Esophagus muscularis mucosa (tissue), 4 donors: ENCODE measurements around the gene ME3. TPM values are rescaled to one million over a fixed set of nuclear protein-coding genes. Genes with fewer than 3 reads are reported as not detected.
"Not testable (repeated sequence)": the region's sequence is repeated elsewhere in the genome, so short reads cannot be mapped to it uniquely, and the experiment has no call there.

ENCODE experiments used
- DNase-seq: peaks from one replicate; pipeline ENCODE4 v3.0.0-alpha.2; 2017; ENCODE audit errors: extremely low spot score
- H3K27ac ChIP-seq, 4 donors: fragments of 200-600 bp; sonication (generic); replicated peaks in 1 of 4; 1 replicate in 3 of 4; 2 replicates in 1 of 4; pipeline ENCODE4 v1.5.1; 2016 to 2019; ENCODE audit warnings: mild to moderate bottlenecking in 1 of 4
- H3K27me3 ChIP-seq, 4 donors: fragments of 200-600 bp; sonication (generic); one replicate each; pipeline versions ENCODE4 v1.5.1 to v1.6.0; 2016 to 2019
- H3K36me3 ChIP-seq, 4 donors: fragments of 200-600 bp; sonication (generic); one replicate each; pipeline ENCODE4 v1.5.1; 2016 to 2019
- H3K4me1 ChIP-seq, 4 donors: fragments of 200-600 bp; sonication (generic); one replicate each; pipeline ENCODE4 v1.5.1; 2016 to 2019
- H3K4me3 ChIP-seq, 4 donors: fragments of 200-600 bp; sonication (generic); 1 replicate in 2 of 4; 2 replicates in 2 of 4; pipeline ENCODE4 v1.5.1; 2016 to 2019; ENCODE audit warnings: mild to moderate bottlenecking in 4 of 4, moderate library complexity in 1 of 4
- H3K9me3 ChIP-seq, 4 donors: fragments of 200-600 bp; sonication (generic); 1 replicate in 3 of 4; 2 replicates in 1 of 4; pipeline ENCODE4 v1.5.1; 2016 to 2019
- CTCF ChIP-seq, 3 experiments: fragments of 200-600 bp in 2 of 3; fragments of 450-650 bp in 1 of 3; sonication (generic) in 2 of 3; IDR thresholded peaks; one replicate each; pipeline ENCODE4 v1.5.1; 2017 to 2019; ENCODE audit warnings: antibody characterized with exemption in 3 of 3, mild to moderate bottlenecking in 2 of 3, moderate library complexity in 1 of 3
- EP300 ChIP-seq: sonication (generic); formaldehyde crosslinking; IDR thresholded peaks from one replicate; pipeline ENCODE4 v1.6.1; 2017; ENCODE audit warnings: antibody characterized with exemption
- POLR2A ChIP-seq: fragments of 450-650 bp; IDR thresholded peaks from one replicate; pipeline ENCODE4 v1.6.1; 2017; ENCODE audit warnings: antibody characterized with exemption, moderate library complexity, mild to moderate bottlenecking, low read depth
- POLR2AphosphoS5 ChIP-seq, 2 donors: sonication (generic); formaldehyde crosslinking; IDR thresholded peaks; one replicate each; pipeline ENCODE4 v1.6.1; 2017; ENCODE audit warnings: antibody characterized with exemption in 2 of 2
- WGBS: methylation state at CpG from one replicate; pipeline ENCODE4 v1.1.5; 2018; 5-methylcytosine and 5-hydroxymethylcytosine counted together
- intact Hi-C: fragments of 100-400 bp; cut with DNase I; formaldehyde crosslinking; loops from one replicate; pipeline ENCODE4 v1.15.1; 2023
- total RNA-seq, 4 donors: library from RNA; depleted of rRNA; stranded (reverse); fragments of >200 nt; gene quantifications; one replicate each; pipeline versions ENCODE4 v1.1.0 to v1.2.1, GENCODE V29; 2016

Gene ME3
- total RNA-seq, 4 donors from 2014 or later = 20.4 to 50.1 (median 26.2) TPM

- H3K4me3 ChIP-seq = no peak overlapping the region
- intact Hi-C loops = no loop called here
- H3K27me3 ChIP-seq = no peaks in the 10 kb centered on the region
- DNase-seq = no peak
- H3K4me1 ChIP-seq = no peaks in the 10 kb centered on the region
- TF ChIP-seq CTCF (IDR thresholded peaks at IDR 0.05) (no peak), POLR2A (no peak), POLR2AphosphoS5 (IDR thresholded peaks at IDR 0.05) (no peak), EP300 (no peak)
- no peaks in the 10 kb centered on the region for H3K9me3 ChIP-seq
- no peak overlapping the region for H3K27ac ChIP-seq
- H3K36me3 ChIP-seq = peaks cover 0 to 23% (median 1%) of the 10 kb centered on the region in 4 donors
- WGBS = 90% methylated on average over 2 of the region's 2 CpGs
These were observed 236.7 kb downstream of the ME3 start for GRCh38 chr11:86435711-86436110.

GRCh38 chr11:86433361-86434095, 238.9 kb downstream of the ME3 start:
- H3K4me1 ChIP-seq, H3K27ac ChIP-seq, H3K9me3 ChIP-seq, H3K27me3 ChIP-seq, H3K4me3 ChIP-seq, DNase-seq, intact Hi-C loops: not testable (repeated sequence)
- peaks cover 0 to 18% (median 1%) of the 10 kb centered on the region in 4 donors for H3K36me3 ChIP-seq
- WGBS = 95% methylated on average over 33 of the region's 38 CpGs

GRCh38 chr11:86431258-86431657, 241.2 kb downstream of the ME3 start:
- H3K9me3 ChIP-seq = peaks cover 0 to 14% (median 2%) of the 10 kb centered on the region in 4 donors
- intact Hi-C loops = no loop called here
- H3K4me3 ChIP-seq = no peak overlapping the region
- WGBS = 89% methylated on average over 36 of the region's 37 CpGs
- H3K36me3 ChIP-seq = peaks cover 0 to 18% (median 1%) of the 10 kb centered on the region in 4 donors
- no peaks in the 10 kb centered on the region for H3K4me1 ChIP-seq
- no peak for TF ChIP-seq CTCF (IDR thresholded peaks at IDR 0.05)
- TF ChIP-seq EP300 = no peak
- no peaks in the 10 kb centered on the region for H3K27me3 ChIP-seq
- H3K27ac ChIP-seq = no peak overlapping the region
- DNase-seq = no peak

GRCh38 chr11:86427441-86427840, 245.0 kb downstream of the ME3 start:
- peaks cover 0 to 3% (median 0%) of the 10 kb centered on the region in 4 donors for H3K36me3 ChIP-seq
- H3K27me3 ChIP-seq = no peaks in the 10 kb centered on the region
- peaks cover 0 to 18% (median 2%) of the 10 kb centered on the region in 4 donors for H3K9me3 ChIP-seq
- H3K4me1 ChIP-seq = no peaks in the 10 kb centered on the region
- intact Hi-C loops = no loop called here
- H3K27ac ChIP-seq = no peak overlapping the region
- DNase-seq = no peak
- H3K4me3 ChIP-seq = no peak overlapping the region
- TF ChIP-seq CTCF (IDR thresholded peaks at IDR 0.05) (no peak), POLR2A (no peak), POLR2AphosphoS5 (IDR thresholded peaks at IDR 0.05) (no peak), EP300 (no peak)

- DNase-seq, H3K4me1 ChIP-seq, intact Hi-C loops, H3K4me3 ChIP-seq, H3K27me3 ChIP-seq, H3K27ac ChIP-seq, H3K36me3 ChIP-seq: not testable (repeated sequence)
- peaks cover 0 to 18% (median 2%) of the 10 kb centered on the region in 4 donors for H3K9me3 ChIP-seq
- WGBS = 64% methylated on average over 4 of the region's 4 CpGs
These were observed 248.9 kb downstream of the ME3 start for GRCh38 chr11:86423488-86423887.

GRCh38 chr11:86422371-86422770, 250.0 kb downstream of the ME3 start:
- intact Hi-C loops = no loop called here
- Histone ChIP-seq H3K27me3 (no peaks in the 10 kb centered on the region), H3K9me3 (peaks cover 0 to 15% (median 2%) of the 10 kb centered on the region in 4 donors), H3K4me1 (peaks cover 0 to 3% (median 0%) of the 10 kb centered on the region in 4 donors), H3K4me3 (no peak overlapping the region), H3K27ac (no peak overlapping the region), H3K36me3 (no peaks in the 10 kb centered on the region)
- TF ChIP-seq POLR2AphosphoS5 (IDR thresholded peaks at IDR 0.05) = no peak
- no peak for TF ChIP-seq CTCF (IDR thresholded peaks at IDR 0.05)
- TF ChIP-seq EP300 = no peak
- TF ChIP-seq POLR2A = no peak
- DNase-seq = no peak
- 86% methylated on average over 12 of the region's 12 CpGs for WGBS
